ENCODE measurements around the gene BCL6. TPM values are rescaled to one million over a fixed set of nuclear protein-coding genes. Genes with fewer than 3 reads are reported as not detected.
A peak's percentile ranks its signal among the peaks of the same experiment; 100 is the strongest.

BCL6 gene
- total RNA-seq, 1 donor from 2014 or later, result 97.9 TPM

DNA sequence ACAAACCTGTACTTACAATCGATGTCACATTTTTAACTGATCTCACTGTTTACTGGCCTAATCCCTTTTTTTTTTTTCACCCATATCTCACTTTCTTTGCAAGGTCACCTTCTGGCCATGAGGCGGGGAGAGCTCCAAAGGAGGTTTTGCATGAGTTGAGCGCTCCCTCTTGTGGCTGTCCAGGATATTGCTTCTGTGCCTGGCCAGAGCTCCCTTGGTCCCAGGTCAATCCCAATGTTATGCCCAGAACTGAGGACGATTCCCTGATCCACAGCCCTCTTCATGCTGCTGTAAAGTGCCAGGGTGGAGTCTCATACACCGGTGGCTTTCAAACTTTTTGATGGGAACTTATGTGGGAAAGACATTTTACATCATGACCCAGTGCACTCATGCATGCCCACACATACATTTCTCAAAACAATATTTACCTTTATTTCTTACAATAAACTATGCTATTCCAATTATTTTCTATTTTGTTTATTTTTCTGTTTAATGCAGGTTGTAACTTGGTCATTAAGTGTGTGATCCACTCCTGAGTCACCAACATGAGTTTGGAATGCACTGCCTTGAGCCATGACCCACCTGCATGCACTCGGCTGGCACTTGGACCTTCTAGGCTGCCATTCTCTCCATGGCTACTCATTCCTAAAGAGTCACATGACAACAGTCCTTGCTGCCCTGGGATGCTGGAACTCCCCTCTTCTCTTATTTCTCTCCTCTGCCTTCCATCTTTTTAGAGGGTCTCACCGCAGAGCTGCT is 65.5 kb downstream of the BCL6 start:
- TF ChIP-seq, protein P1, sequence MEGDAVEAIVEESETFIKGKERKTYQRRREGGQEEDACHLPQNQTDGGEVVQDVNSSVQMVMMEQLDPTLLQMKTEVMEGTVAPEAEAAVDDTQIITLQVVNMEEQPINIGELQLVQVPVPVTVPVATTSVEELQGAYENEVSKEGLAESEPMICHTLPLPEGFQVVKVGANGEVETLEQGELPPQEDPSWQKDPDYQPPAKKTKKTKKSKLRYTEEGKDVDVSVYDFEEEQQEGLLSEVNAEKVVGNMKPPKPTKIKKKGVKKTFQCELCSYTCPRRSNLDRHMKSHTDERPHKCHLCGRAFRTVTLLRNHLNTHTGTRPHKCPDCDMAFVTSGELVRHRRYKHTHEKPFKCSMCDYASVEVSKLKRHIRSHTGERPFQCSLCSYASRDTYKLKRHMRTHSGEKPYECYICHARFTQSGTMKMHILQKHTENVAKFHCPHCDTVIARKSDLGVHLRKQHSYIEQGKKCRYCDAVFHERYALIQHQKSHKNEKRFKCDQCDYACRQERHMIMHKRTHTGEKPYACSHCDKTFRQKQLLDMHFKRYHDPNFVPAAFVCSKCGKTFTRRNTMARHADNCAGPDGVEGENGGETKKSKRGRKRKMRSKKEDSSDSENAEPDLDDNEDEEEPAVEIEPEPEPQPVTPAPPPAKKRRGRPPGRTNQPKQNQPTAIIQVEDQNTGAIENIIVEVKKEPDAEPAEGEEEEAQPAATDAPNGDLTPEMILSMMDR (IDR thresholded peaks at IDR 0.05), result peak; percentile 75 to 94 (median 93)
- H3K27me3 ChIP-seq, result no peaks in the 10 kb centered on the region
- peaks cover 0 to under 1% of the 10 kb centered on the region in 2 donors for H3K9me3 ChIP-seq
- H3K4me1 ChIP-seq, result no peaks in the 10 kb centered on the region
- no peaks in the 10 kb centered on the region for H3K36me3 ChIP-seq
- peak in 1 of 2 donors; percentile 80 for DNase-seq (ENCODE audit: low spot score in 2 of 2)
- no peak overlapping the region for H3K27ac ChIP-seq
- H3K4me3 ChIP-seq, result no peak overlapping the region
- intact Hi-C loops (cut with DNase I), result loop anchor here (1.0 kb wide), 2 partner anchors 361 to 460 kb away; no protein-coding TSS in a partner anchor

DNA sequence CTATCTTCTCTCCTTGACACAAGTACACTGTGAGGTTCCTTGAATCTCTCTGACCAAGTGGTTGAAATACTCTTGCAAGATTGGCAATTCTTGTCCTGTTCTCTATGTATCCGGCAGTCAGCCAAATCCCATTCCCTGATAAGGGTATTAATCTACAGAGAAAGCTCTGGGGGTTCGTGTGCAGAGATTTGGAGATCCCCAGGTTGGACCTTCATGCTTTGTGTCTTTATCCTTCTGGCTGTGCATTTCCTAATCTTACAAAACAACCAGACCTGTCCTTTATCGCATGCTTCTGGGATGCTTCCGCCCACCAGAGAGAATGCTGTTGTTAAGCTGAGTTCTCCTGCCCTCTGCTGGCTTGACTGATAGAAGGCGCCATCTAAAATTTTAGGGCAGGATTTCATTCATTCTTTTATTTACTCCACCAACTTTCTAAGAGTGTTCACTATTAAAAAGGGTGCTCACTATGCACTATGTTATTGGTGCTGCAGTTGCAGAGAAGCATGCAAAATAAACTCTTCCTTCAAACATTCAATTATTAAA is 66.5 kb downstream of the BCL6 start:
- no peak for DNase-seq (ENCODE audit: low spot score in 2 of 2)

DNA sequence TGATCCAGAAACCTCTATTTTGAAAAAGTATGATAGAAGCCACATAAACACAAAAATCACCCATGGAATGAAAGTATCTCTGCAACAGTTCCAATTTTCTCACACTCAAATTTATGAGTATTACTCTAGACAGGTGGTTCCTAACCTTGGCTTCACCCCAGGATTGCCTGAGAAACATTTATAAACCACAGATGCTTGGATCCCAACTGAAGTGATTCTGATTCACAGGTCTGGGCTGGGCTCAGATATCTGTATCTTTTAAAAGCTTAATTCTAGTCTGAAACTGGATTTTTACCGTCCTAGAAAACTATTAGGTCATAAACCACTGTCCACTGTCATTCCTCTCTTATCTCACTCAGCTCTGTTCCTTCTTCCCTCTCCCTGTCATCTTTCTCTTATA is 67.7 kb downstream of the BCL6 start:
- Histone ChIP-seq H3K36me3 (no peaks in the 10 kb centered on the region), H3K9me3 (no peaks in the 10 kb centered on the region), H3K4me3 (no peak overlapping the region), H3K27ac (no peak overlapping the region), H3K27me3 (no peaks in the 10 kb centered on the region), H3K4me1 (no peaks in the 10 kb centered on the region)
- TF ChIP-seq, protein P1 (IDR thresholded peaks at IDR 0.05), result no peak
- intact Hi-C loops (cut with DNase I), result no loop called here
- DNase-seq (ENCODE audit: low spot score in 2 of 2), result no peak

More for the DNA sequence above, 66.5 kb downstream of the BCL6 start:
- Histone ChIP-seq H3K9me3 (no peaks in the 10 kb centered on the region), H3K4me3 (no peak overlapping the region), H3K27ac (no peak overlapping the region), H3K36me3 (no peaks in the 10 kb centered on the region), H3K4me1 (no peaks in the 10 kb centered on the region), H3K27me3 (no peaks in the 10 kb centered on the region)
- intact Hi-C loops (cut with DNase I), result loop anchor here (1.0 kb wide), 2 partner anchors 359 to 458 kb away; no protein-coding TSS in a partner anchor
- TF ChIP-seq, protein P1 (IDR thresholded peaks at IDR 0.05), result peak; percentile 55 to 63 (median 56)

DNA sequence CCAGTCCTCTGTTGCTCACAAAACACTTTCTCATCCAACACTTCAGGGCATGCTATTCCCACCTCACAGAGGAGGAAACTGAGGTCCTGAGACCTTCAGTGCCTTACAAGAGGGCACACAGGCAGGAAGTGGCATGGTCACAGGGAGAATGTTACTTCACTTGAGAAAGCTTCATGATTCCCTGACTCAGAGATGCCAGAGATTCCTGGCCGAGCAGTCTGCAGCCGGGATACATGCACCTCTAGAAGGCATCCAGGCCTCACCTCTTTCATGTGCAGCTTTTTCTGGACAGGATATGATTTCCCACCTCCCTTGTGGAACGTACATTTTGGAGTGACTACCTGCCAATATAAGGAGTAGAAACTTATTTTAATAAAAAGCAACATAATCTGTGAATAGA is 72.3 kb downstream of the BCL6 start:
- intact Hi-C loops (cut with DNase I), result no loop called here
- no peaks in the 10 kb centered on the region for H3K4me1 ChIP-seq
- no peaks in the 10 kb centered on the region for H3K9me3 ChIP-seq
- no peaks in the 10 kb centered on the region for H3K27me3 ChIP-seq
- TF ChIP-seq, protein P1 (IDR thresholded peaks at IDR 0.05), result no peak
- no peak overlapping the region for H3K4me3 ChIP-seq
- H3K27ac ChIP-seq, result no peak overlapping the region
- no peak for DNase-seq (ENCODE audit: low spot score in 2 of 2)
- no peaks in the 10 kb centered on the region for H3K36me3 ChIP-seq

Other genes with a start within 250 kb of the BCL6 start
- not detected for gene SST, start 75.1 kb downstream of the BCL6 start, total RNA-seq
- gene RTP2, start 42.9 kb downstream of the BCL6 start, total RNA-seq, result not detected

Measured in ascending aorta (tissue), 2 donors.